M059J (cell line): ENCODE results near the gene ANKRD36. TPM values are rescaled to one million over a fixed set of nuclear protein-coding genes. Genes with fewer than 3 reads are reported as not detected.
"Not testable (repeated sequence)": the region's sequence is repeated elsewhere in the genome, so short reads cannot be mapped to it uniquely, and the experiment has no call there.

Experiments used
- DNase-seq: peaks from one replicate; pipeline ENCODE4 v3.0.0-alpha.2; 2012; ENCODE audit warnings: low read depth
- total RNA-seq: library from RNA; depleted of rRNA; stranded (reverse); fragments of >200 nt; shearing (Covaris generic); gene quantifications from 2 replicates; pipeline ENCODE4 v1.2.3, GENCODE V29; 2014; rRNA removed

Gene ANKRD36
- total RNA-seq, 1 experiment from 2014 or later: 3.0 TPM

DNA sequence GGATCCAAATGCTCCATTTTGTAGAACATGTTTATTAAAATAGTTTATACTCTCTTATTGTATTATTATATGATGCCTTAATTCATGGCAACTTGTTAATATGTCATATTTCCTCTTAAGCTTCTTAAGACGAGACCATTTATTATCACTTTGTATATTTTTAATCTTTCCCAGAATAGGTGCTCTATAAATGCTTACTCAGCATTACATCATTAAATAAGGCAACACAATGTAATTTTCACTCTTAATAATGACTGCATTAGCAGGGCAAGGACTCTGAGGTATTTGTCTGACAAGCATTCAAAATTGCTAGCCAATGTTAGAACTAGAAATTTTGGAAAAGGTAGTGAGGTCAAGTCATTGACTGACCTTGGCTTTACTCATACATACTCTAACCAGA lies 180.7 kb downstream of the ANKRD36 start:
- not testable (repeated sequence) for DNase-seq

Other genes starting within 250 kb of the ANKRD36 start
- 6.5 and 14.2 TPM in 2 replicates for gene SEMA4C, start 243.1 kb upstream of the ANKRD36 start, total RNA-seq
- gene FAM178B, start 126.6 kb upstream of the ANKRD36 start, total RNA-seq: not detected in 2 replicates
- gene FAHD2B, start 18.3 kb upstream of the ANKRD36 start, total RNA-seq: 0.57 and 1.5 TPM in 2 replicates